GM18507 (cell line): ENCODE measurements around the gene MCU.
"Not testable (repeated sequence)": the region's sequence is repeated elsewhere in the genome, so short reads cannot be mapped to it uniquely, and the experiment has no call there.

Experiments
- DNase-seq: peaks from one replicate; pipeline ENCODE4 v3.0.0; 2011; ENCODE audit warnings: low read depth; ENCODE audit not compliant: insufficient read length; ENCODE audit errors: extremely low spot score
- FAIRE-seq: peaks from 2 replicates; lab custom pipeline; 2011; peaks lifted over from hg19 to GRCh38; lab: Jason Lieb, UNC

MCU gene

GRCh38 chr10:72753760-72754231, 61.9 kb downstream of the MCU start:
- FAIRE-seq (no peak), DNase-seq (no peak)

DNA sequence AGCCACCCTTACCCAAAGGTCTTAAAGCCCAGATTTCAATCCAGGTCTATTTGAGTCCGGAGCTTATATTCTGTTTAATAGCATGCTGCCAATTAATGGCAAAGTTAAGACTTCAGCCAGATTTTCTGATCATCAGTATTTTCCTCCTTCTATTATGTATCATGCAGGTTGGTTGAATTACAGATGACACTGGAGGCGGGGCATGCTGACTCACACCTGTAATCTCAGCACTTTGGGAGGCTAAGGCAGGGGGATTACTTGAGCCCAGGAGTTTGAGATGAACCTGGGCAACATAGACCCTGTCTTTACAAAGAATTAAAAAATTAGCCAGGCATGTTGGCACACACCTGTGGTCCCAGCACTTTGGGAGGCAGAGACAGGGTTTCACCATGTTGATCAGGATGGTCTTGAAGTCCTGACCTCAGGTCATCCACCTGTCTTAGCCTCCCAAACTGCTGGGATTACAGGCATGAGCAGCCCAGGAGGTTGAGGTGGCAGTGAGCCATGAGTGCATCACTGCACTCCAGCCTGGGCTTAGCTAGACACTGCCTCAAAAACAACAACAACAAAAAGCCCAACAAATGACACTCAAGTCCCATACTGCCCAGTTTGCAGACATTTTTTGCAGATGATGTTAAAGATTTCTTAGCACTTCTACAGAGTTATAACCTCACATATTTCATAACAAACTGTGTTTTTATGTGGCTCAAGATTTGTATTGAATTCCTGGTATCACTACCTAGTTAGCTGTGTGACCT, 62.5 kb downstream of the MCU start:
- no peak for DNase-seq
- peak; percentile 15 for FAIRE-seq

- DNase-seq (no peak), FAIRE-seq (no peak)
Measured at GRCh38 chr10:72756674-72757385, 64.9 kb downstream of the MCU start.

- FAIRE-seq (no peak), DNase-seq (no peak)
Measured at GRCh38 chr10:72757732-72758131, 65.8 kb downstream of the MCU start.

DNA sequence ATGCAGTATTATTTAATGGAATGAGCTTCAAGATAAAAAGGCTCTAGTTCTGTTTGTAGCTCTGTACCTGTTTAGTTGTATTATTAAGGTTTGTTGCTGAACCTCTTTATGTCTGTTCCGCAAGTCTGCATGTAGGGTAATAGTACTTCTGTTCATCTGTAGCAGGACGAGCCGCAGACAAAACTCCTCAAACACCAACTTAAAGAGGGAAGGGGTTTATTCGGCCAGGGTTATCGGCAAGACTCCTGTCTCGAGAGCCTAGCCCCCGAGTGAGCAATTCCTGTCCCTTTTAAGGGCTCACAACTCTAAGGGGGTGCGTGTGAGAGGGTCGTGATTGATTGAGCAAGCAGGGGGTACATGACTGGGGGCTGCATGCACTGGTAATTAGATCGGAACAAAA, 67.0 kb downstream of the MCU start:
- DNase-seq, FAIRE-seq: not testable (repeated sequence)

GRCh38 chr10:72759584-72759983, 67.6 kb downstream of the MCU start:
- DNase-seq (no peak), FAIRE-seq (no peak)

DNA sequence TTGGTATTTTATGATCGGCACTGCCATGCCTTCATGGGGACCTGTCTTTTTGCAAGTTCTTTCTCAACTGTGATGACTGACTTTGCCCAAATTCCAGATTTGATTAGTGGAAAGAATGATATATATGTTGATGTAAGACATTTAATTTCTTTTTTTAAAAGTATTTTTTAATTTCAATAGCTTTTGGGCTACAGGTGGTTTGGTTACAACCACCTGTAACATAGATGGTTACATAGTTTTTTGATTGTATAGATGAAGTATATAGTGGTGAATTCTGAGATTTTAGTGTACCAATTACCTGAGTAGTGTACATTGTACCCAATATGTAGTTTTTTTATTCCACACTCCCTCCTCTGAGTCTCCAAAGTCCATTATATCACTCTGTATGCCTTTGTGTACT, 69.6 kb downstream of the MCU start:
- FAIRE-seq (no peak), DNase-seq (no peak)

GRCh38 chr10:72762042-72762441, 70.1 kb downstream of the MCU start:
- FAIRE-seq (no peak), DNase-seq (no peak)

DNA sequence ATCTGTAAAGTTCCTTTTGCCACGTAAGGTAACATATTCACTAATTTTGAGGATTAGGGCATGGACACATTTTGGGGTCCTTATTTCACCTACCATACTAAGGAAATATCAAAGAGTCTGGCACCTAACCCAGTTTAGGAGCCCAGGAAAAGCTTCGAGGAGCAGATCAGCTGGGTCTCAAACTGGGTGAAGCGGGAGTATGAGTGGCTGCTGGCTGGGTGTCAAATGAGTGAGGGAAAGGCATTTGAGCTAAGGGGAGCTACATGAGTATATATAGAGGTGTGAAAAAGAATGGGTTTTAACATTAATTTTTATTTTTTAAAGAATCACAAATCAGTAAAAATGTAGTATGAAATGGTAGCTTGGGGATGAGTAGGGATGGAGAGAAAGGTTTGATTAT, 71.3 kb downstream of the MCU start:
- DNase-seq (no peak), FAIRE-seq (no peak)

DNA sequence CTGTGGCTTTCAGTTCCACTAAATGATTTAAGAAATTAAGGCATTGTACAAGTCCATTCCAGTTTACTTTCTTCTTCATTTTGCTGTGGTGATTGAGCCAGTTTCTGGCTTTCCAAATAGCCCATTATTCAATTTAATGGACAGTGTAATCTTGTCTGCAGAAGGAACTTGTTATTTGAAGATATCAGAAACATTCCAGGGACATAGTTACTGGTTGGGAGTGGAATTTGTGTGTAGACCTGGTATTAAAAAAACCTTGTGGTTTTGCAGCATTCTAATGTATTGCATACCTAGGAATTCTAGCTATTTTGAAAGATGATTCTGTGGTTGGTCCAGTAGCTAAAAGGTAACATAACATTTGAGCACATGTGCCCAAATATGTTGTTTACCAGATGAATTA, 72.2 kb downstream of the MCU start:
- no peak for DNase-seq
- no peak for FAIRE-seq

DNA sequence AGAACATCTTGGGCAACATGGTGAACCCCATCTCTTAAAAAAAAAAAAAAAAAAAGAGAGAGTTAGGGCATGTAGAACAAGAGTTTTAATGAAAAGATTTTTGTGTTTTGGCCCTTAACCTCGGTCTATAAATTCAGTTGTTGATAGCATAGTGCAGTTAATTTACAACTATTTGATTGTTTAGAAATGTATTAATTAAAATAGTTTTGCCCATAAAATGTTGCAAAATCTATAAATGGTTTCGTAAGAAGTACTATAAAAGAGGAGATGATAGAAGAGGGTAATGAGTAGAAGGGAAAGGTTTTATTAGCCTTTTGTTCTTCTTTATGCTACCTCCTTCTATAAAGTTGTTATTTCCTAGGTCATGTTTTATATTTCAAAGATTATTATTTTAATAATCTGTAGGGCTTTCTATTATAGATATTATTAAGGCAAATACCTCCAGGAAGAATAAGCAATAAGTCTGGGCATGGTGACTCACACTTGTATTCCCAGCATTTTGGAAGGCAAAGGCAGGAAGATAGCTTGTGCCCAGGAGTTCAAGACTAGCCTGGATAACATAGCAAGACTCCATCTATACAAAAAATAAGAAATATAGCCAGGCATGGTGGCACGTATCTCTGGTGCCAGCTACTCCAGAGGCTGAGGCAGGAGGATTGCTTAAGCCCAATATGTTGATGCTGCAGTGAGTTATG, 73.3 kb downstream of the MCU start:
- no peak for DNase-seq

GRCh38 chr10:72771195-72771594, 79.3 kb downstream of the MCU start:
- FAIRE-seq, DNase-seq: not testable (repeated sequence)

More for the DNA sequence above, 73.3 kb downstream of the MCU start:
- FAIRE-seq, result no peak

- DNase-seq (no peak), FAIRE-seq (no peak)
Measured at GRCh38 chr10:72772031-72772430, 80.1 kb downstream of the MCU start.

- no peak for FAIRE-seq
- DNase-seq, result no peak
Measured at GRCh38 chr10:72779874-72780273, 87.9 kb downstream of the MCU start.

DNA sequence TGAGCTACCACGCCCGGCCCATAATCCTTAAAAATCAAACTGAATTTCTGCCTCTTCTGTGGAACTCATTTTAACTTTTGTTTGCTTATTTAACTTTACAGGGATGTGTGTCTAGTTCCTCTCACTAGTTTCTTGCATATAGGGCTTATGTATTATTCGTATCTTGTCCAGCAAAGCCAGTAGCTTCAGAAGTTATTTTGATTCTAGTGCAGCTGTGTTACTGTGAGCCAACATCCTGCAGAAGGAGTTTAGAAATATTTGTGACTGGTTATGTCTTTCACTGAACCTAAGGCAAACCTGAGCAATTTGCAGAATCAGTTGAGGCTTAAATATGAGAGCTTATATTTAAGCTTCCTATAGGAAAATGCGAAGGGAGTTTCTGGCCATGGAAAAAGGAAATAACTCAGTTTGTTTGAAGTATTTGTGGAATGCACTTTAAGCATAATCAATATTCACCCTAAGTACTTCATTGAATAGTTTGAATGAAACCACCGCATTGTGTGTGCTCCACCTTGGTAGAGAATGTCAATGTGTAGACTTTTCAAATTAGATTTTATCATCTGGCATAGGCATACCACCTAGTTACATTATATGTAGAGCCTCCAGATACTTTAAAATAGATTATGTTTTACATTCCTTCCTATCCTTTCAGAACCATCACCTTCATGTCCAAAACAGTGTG, 90.8 kb downstream of the MCU start:
- FAIRE-seq, result no peak

DNA sequence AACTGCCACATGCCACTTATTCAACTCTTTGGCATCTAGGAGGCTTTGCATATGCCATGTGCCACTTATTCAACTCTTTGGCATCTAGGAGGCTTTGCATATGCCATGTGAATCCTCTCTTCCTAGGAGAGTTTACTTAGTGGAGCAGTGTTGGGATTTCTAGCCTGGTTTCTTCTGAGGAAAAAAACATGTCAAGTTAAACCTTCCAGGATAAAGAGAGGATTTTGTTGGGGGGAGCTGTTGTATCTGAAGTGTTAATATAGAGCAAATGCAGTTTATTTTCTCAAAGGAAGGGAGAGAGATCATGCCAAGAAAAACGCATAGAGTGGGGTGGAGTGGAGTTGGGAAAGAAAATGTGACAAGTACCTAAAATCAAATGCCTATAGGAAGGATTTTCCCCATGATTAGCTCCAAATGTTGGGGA, 91.5 kb downstream of the MCU start:
- DNase-seq, result no peak
- no peak for FAIRE-seq

More for the DNA sequence above, 90.8 kb downstream of the MCU start:
- no peak for DNase-seq

DNA sequence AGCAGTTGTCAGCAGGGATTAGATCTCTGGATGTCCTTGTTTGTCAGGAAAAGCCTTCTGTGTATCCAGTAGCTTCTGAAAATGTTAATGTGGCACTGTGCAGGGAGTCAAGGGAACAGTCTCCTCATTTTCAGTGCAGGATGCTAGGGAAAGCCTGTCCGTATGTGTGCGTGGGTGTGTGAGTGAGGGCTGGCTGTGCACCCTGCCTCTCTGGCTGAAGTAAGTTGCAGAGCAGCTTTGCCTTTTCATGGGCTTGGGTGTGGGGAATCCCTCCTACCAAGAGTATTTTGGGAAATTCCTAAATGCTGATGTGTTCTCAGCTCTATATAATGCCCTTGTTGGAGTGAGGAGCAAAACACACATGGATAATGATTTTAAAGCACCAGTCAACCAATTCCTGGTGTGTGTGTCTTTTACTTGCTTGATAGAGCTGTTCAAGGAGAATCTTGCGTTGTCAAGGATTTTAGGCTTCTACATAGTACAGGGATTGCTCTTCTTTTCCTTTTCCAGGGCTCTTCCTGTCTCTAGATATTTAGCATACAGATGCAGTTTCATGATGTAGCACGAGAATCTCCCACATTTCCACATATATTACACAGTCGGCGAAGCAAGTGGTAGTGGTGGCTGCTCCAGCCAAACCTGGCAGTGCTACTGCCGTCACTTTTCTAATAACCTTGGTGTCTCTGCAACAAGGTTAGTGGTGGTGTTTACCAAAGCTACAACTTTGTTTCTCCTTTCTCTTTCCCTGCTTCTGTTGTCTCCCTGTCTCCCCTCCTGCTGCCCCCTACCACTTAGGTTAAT, 92.8 kb downstream of the MCU start:
- no peak for FAIRE-seq
- DNase-seq, result no peak

DNA sequence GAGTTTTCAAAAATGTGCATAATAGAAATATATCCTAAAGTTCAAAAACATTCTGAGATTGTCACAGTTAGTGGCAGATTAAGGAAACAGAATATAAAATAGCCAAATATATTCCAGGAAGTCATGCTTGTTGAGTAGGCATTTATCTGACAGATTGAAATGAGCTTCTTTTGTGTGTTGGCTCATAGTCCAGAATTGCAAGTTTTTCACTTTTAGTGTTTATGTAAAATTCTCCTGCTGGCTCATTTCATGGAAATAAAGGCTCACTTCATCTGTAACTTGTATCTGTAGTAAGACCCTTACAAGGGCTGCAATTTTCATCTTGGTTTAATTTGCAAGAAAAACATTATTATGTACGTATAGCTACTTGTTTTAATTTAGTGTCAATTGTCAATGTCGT, 93.5 kb downstream of the MCU start:
- DNase-seq (no peak), FAIRE-seq (no peak)
